A673 (cell line): ENCODE results near the gene MUC22. TPM values are rescaled to one million over a fixed set of nuclear protein-coding genes. Genes with fewer than 3 reads are reported as not detected.
"Not testable (repeated sequence)": the region's sequence is repeated elsewhere in the genome, so short reads cannot be mapped to it uniquely, and the experiment has no call there.

Source experiments
- BruUV-seq: library from RNA; stranded (reverse); fragments of 400-500 nt; replicated peaks from 2 replicates; lab custom pipeline; 2021; lab: Mats Ljungman, UMichigan
- CTCF ChIA-PET: fragments of 300-600 bp; sonication (Branson Sonifier 250); formaldehyde crosslinking; loops from one replicate; lab custom pipeline; 2022; ENCODE audit warnings: antibody characterized with exemption; lab: Charles Lee
- POLR2A ChIA-PET: fragments of 300-600 bp; sonication (Branson Sonifier 250); formaldehyde crosslinking; loops from one replicate; lab custom pipeline; 2022; ENCODE audit warnings: antibody characterized with exemption; ENCODE audit not compliant: low non-redundant PET; lab: Charles Lee
- DNase-seq: peaks from one replicate; pipeline ENCODE4 v3.0.0-alpha.2; 2015; ENCODE audit warnings: low spot score
- H3K27ac ChIP-seq: fragments of 200-600 bp; sonication (generic); 2 replicates; pipeline ENCODE4 v1.5.1; 2016; ENCODE audit warnings: mixed run types, low read depth, mild to moderate bottlenecking, mixed read lengths, antibody characterized with exemption, low read length; ENCODE audit not compliant: poor library complexity, severe bottlenecking
- H3K27me3 ChIP-seq: fragments of 200-600 bp; sonication (generic); replicated peaks from 2 replicates; pipeline ENCODE4 v1.6.1; 2017; ENCODE audit warnings: mixed run types, low read depth, mild to moderate bottlenecking, mixed read lengths, antibody characterized with exemption, low read length; ENCODE audit not compliant: insufficient read depth, poor library complexity
- H3K36me3 ChIP-seq: fragments of 200-600 bp; sonication (generic); 2 replicates; pipeline ENCODE4 v1.6.1; 2016; ENCODE audit warnings: mixed run types, mild to moderate bottlenecking, mixed read lengths, antibody characterized with exemption, low read length; ENCODE audit not compliant: insufficient read depth, poor library complexity, severe bottlenecking
- H3K4me1 ChIP-seq: fragments of 200-600 bp; sonication (generic); 2 replicates; pipeline ENCODE4 v1.6.1; 2017; ENCODE audit warnings: mixed run types, mild to moderate bottlenecking, mixed read lengths, antibody characterized with exemption, low read length; ENCODE audit not compliant: insufficient read depth, poor library complexity, severe bottlenecking
- H3K4me3 ChIP-seq: fragments of 200-600 bp; sonication (generic); 2 replicates; pipeline ENCODE4 v1.5.1; 2016; ENCODE audit warnings: low read depth, mixed run types, mild to moderate bottlenecking, mixed read lengths, low read length; ENCODE audit not compliant: poor library complexity, severe bottlenecking
- H3K9me3 ChIP-seq: fragments of 200-600 bp; sonication (generic); 2 replicates; pipeline ENCODE4 v1.6.1; 2016; ENCODE audit warnings: mixed run types, low read depth, mild to moderate bottlenecking, mixed read lengths, antibody characterized with exemption, low read length; ENCODE audit not compliant: poor library complexity, severe bottlenecking
- EZH2 ChIP-seq: fragments of 200-600 bp; sonication (generic); IDR thresholded peaks from 2 replicates; pipeline ENCODE4 v1.6.1; 2017; ENCODE audit warnings: borderline replicate concordance, low read depth, mild to moderate bottlenecking, mixed read lengths, antibody characterized with exemption, low read length; ENCODE audit not compliant: poor library complexity, severe bottlenecking
- intact Hi-C: fragments of 100-400 bp; cut with micrococcal nuclease; formaldehyde crosslinking; loops from one replicate; pipeline ENCODE4 v1.10.0; 2022; ENCODE audit not compliant: unreplicated experiment
- total RNA-seq: library from RNA; stranded (reverse); gene quantifications from 2 replicates; pipeline ENCODE4 v1.2.3, GENCODE V29; 2021
- TF ChIP-seq, protein P1 (sequence below): fragments of 300-800, 200-600 bp; sonication (generic); conservative IDR thresholded peaks from 2 replicates; pipeline ENCODE4 v1.5.1; 2017; ENCODE audit warnings: low read depth, mild to moderate bottlenecking, antibody characterized with exemption, low read length, moderate library complexity, mixed read lengths

The MUC22 gene
- total RNA-seq, 1 experiment from 2014 or later: not detected

DNA sequence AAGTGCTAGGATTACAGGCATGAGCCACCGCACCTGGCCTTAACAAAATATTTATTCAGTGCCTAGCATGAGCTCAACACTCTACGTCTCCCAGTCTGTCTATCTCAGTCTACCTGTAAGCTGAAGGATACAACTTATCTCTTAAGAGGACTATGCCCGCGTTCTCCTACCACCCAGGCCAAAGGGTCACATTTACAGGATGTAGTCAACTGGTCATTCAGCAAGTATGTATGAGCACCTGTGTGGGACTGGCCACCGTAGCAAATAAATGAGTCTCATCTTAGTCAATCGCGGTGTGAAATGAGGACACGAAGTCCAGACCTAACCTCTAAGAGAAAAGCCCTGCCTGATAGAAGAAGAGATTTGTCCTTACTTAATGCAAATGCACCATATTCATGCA is 49.9 kb downstream of the MUC22 start:
- TF ChIP-seq, protein P1, sequence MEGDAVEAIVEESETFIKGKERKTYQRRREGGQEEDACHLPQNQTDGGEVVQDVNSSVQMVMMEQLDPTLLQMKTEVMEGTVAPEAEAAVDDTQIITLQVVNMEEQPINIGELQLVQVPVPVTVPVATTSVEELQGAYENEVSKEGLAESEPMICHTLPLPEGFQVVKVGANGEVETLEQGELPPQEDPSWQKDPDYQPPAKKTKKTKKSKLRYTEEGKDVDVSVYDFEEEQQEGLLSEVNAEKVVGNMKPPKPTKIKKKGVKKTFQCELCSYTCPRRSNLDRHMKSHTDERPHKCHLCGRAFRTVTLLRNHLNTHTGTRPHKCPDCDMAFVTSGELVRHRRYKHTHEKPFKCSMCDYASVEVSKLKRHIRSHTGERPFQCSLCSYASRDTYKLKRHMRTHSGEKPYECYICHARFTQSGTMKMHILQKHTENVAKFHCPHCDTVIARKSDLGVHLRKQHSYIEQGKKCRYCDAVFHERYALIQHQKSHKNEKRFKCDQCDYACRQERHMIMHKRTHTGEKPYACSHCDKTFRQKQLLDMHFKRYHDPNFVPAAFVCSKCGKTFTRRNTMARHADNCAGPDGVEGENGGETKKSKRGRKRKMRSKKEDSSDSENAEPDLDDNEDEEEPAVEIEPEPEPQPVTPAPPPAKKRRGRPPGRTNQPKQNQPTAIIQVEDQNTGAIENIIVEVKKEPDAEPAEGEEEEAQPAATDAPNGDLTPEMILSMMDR: no peak
- TF ChIP-seq EZH2: no peak
- peaks cover 12% of the 10 kb centered on the region for H3K4me1 ChIP-seq
- no peak overlapping the region for H3K4me3 ChIP-seq
- POLR2A ChIA-PET: interaction anchor here (0.6 kb wide), 1 partner anchor 9 kb away, joined by 5 read pairs; no protein-coding TSS in a partner anchor
- no peak overlapping the region for H3K27ac ChIP-seq
- CTCF ChIA-PET: interaction anchor here (0.6 to 0.7 kb wide), 2 partner anchors 8 to 11 kb away, joined by 3 read pairs; no protein-coding TSS in a partner anchor
- H3K9me3 ChIP-seq: no peaks in the 10 kb centered on the region
- H3K27me3 ChIP-seq: no peaks in the 10 kb centered on the region
- DNase-seq: no peak
- no TSS peak for BruUV-seq
- intact Hi-C loops: no loop called here
- no peaks in the 10 kb centered on the region for H3K36me3 ChIP-seq

DNA sequence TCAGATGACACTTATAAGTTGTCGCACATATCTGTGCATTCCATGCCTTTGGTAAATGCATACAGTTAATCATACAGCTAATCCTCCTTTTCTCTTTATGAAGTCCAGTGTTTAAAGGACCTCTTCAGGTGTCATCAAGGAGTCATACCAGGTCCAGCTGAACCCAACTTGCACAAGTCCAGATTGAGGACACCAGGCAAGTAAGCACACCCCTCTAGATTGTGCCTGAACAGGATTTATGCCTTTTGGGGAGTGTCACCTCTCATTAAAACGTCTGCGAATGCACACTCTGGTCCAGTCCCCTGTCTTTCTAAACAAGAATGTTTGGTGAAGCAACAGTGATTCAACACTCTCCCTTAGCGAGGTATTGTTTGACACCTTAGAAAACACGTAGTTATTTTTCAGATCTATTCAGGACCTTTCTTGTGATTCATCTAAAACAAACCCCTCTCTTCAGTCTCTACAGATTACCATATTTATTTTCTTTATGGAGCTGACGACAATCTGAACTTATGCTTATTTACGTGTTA is 53.7 kb downstream of the MUC22 start:
- TF ChIP-seq EZH2: no peak
- TF ChIP-seq, protein P1: no peak
- Histone ChIP-seq H3K27ac (no peak overlapping the region), H3K4me1 (no peaks in the 10 kb centered on the region), H3K4me3 (no peak overlapping the region), H3K36me3 (no peaks in the 10 kb centered on the region), H3K9me3 (no peaks in the 10 kb centered on the region), H3K27me3 (no peaks in the 10 kb centered on the region)
- no TSS peak for BruUV-seq
- intact Hi-C loops: no loop called here
- CTCF ChIA-PET: no interaction called here
- no peak for DNase-seq
- POLR2A ChIA-PET: no interaction called here

DNA sequence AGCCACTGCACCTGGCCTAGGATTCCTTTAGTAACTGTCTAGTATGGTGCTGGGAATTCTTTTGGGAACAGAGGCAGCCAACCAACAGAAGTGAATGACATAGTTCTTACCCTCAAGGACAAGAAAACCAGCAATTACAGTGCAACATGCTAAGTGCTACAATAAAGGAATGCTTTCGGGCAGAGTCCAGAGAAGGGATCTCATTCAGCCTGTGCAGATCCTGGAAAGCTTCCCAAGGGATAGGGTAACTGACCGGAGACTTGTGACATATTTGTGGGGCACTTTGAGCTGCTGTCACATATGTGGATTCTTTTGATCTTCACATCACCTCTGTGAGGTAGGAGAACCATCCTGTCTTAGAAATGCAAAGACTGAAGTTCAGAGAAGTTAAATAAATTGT is 55.3 kb downstream of the MUC22 start:
- ChIA-PET POLR2A (no interaction called here), CTCF (no interaction called here)
- no TSS peak for BruUV-seq
- H3K36me3 ChIP-seq: no peaks in the 10 kb centered on the region
- intact Hi-C loops: no loop called here
- H3K9me3 ChIP-seq: no peaks in the 10 kb centered on the region
- H3K27me3 ChIP-seq: no peaks in the 10 kb centered on the region
- DNase-seq: no peak
- H3K4me1 ChIP-seq: no peaks in the 10 kb centered on the region
- no peak overlapping the region for H3K4me3 ChIP-seq
- TF ChIP-seq, protein P1: no peak
- no peak for TF ChIP-seq EZH2
- no peak overlapping the region for H3K27ac ChIP-seq

DNA sequence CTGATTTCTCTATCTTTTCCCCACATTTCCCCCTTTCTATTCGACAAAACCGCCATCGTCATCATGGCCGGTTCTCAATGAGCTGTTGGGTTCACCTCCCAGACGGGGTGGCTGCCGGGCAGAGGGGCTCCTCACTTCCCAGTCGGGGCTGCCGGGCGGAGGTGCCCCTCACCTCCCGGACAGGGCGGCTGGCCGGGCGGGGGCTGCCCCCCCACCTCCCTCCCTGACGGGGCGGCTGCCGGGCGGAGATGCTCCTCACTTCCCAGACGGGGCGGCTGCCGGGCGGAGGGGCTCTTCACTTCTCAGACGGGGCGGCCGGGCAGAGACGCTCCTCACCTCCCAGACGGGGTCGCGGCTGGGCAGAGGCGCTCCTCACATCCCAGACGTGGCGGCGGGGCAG is 56.8 kb downstream of the MUC22 start:
- H3K27me3 ChIP-seq, H3K4me1 ChIP-seq, DNase-seq, H3K4me3 ChIP-seq, H3K36me3 ChIP-seq, CTCF ChIA-PET, intact Hi-C loops, BruUV-seq, H3K27ac ChIP-seq, H3K9me3 ChIP-seq, POLR2A ChIA-PET: not testable (repeated sequence)

DNA sequence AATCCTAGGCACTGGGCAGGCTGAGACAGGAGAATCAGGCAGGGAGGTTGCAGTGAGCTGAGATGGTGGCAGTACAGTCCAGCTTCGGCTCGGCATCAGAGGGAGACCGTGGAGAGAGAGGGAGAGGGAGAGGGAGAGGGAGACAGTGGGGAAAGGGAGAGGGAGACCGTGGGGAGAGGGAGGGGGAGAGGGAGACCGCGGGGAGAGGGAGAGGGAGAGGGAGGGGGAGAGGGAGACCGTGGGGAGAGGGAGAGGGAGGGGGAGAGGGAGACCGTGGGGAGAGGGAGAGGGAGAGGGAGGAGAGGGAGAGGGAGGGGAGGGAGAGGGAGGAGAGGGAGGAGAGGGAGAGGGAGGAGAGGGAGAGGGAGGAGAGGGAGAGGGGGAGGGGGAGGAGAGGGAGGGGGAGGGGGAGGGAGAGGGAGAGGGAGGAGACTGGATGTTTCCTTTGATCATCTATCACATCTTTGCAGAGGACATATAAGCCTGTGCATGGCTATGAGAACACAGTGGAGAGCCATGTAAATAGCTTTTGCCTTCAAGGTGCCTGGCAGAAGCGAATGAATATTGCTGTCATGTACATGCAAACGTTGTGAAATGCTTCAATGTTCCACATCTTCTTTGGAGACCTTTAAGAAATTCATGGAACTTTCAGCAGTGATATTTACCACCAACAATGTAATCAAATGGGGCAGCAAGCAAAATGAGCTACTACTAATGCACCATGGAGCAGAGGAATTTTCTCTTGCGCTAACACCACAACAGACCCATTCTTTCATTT is 57.8 kb downstream of the MUC22 start:
- H3K9me3 ChIP-seq, DNase-seq, H3K27me3 ChIP-seq, H3K4me3 ChIP-seq, BruUV-seq, H3K36me3 ChIP-seq, H3K27ac ChIP-seq, POLR2A ChIA-PET, H3K4me1 ChIP-seq, intact Hi-C loops: not testable (repeated sequence)
- CTCF ChIA-PET: interaction anchor here (0.6 to 3.3 kb wide), 3 partner anchors 8 to 239 kb away, joined by 3 to 37 read pairs (median 3); partner anchors contain the start of gene VARS2
